Activated naive CD8-positive, alpha-beta T cell treated with anti-CD3 and anti-CD28 coated beads, Interleukin-2, amount 10 ng/mL, durations not matched to agents 7 days and 5 days (primary cell): Measurements from ENCODE around the gene JRKL. TPM values are rescaled to one million over a fixed set of nuclear protein-coding genes. Genes with fewer than 3 reads are reported as not detected.
"Not testable (repeated sequence)": the region's sequence is repeated elsewhere in the genome, so short reads cannot be mapped to it uniquely, and the experiment has no call there.

Experiments
- ATAC-seq: fragments of 150-1000 bp; cut with Tn5 transposase; one replicate; pipeline ENCODE4 v1.10.0; 2021; ENCODE audit warnings: low read depth, moderate library complexity
- POLR2A ChIA-PET: fragments of 350-600 bp; sonication (Branson Sonifier 250); formaldehyde crosslinking; loops from one replicate; lab custom pipeline; 2021; ENCODE audit warnings: antibody characterized with exemption; lab: Charles Lee
- DNase-seq: peaks from one replicate; pipeline ENCODE4 v3.0.0; 2021
- H3K27ac Mint-ChIP-seq: one replicate; pipeline ENCODE4 v1.8.0; 2022; ENCODE audit warnings: mild to moderate bottlenecking, mixed read lengths
- H3K27me3 Mint-ChIP-seq: one replicate; pipeline ENCODE4 v1.8.0; 2022; ENCODE audit warnings: mild to moderate bottlenecking, moderate library complexity, mixed read lengths
- H3K36me3 Mint-ChIP-seq: one replicate; pipeline ENCODE4 v1.8.0; 2021; ENCODE audit warnings: mild to moderate bottlenecking, mixed read lengths
- H3K4me1 Mint-ChIP-seq: one replicate; pipeline ENCODE4 v1.8.0; 2021; ENCODE audit warnings: mixed read lengths
- H3K4me3 Mint-ChIP-seq: one replicate; pipeline ENCODE4 v1.8.0; 2022; ENCODE audit warnings: mild to moderate bottlenecking, moderate library complexity, mixed read lengths
- H3K9me3 Mint-ChIP-seq: one replicate; pipeline ENCODE4 v1.8.0; 2021; ENCODE audit warnings: mixed read lengths
- microRNA-seq: library from miRNA; unstranded; fragments of <30 nt; microRNA quantifications from one replicate; pipeline ENCODE4 v1.2.0, GENCODE V29; 2022
- total RNA-seq, 2 experiments: library from RNA; stranded (reverse); gene quantifications; one replicate each; pipeline ENCODE4 v1.2.3, GENCODE V29; 2021

The JRKL gene
- total RNA-seq, 2 experiments from 2014 or later, result 12.7 to 14.1 TPM

GRCh38 chr11:96411412-96411811, 21.6 kb downstream of the JRKL start:
- H3K9me3 Mint-ChIP-seq, H3K27me3 Mint-ChIP-seq, DNase-seq, POLR2A ChIA-PET, H3K36me3 Mint-ChIP-seq, H3K4me3 Mint-ChIP-seq, ATAC-seq, H3K27ac Mint-ChIP-seq, H3K4me1 Mint-ChIP-seq: not testable (repeated sequence)

- Mint-ChIP-seq H3K27ac (no peak overlapping the region), H3K4me1 (no peaks in the 10 kb centered on the region), H3K9me3 (no peaks in the 10 kb centered on the region), H3K36me3 (no peaks in the 10 kb centered on the region), H3K4me3 (no peak overlapping the region), H3K27me3 (peaks cover 11% of the 10 kb centered on the region)
- DNase-seq, result no peak
- POLR2A ChIA-PET, result no interaction called here
- ATAC-seq, result no peak
These were observed 23.1 kb downstream of the JRKL start for GRCh38 chr11:96412761-96413381.

- no peak for DNase-seq
- no peaks in the 10 kb centered on the region for H3K36me3 Mint-ChIP-seq
- no peaks in the 10 kb centered on the region for H3K9me3 Mint-ChIP-seq
- no peak overlapping the region for H3K27ac Mint-ChIP-seq
- no peak overlapping the region for H3K4me3 Mint-ChIP-seq
- POLR2A ChIA-PET, result no interaction called here
- no peaks in the 10 kb centered on the region for H3K4me1 Mint-ChIP-seq
- no peak for ATAC-seq
- peaks cover 17% of the 10 kb centered on the region for H3K27me3 Mint-ChIP-seq
These were observed 23.6 kb downstream of the JRKL start for GRCh38 chr11:96413408-96413807.

- H3K4me1 Mint-ChIP-seq, result peaks cover 6% of the 10 kb centered on the region
- H3K36me3 Mint-ChIP-seq, result no peaks in the 10 kb centered on the region
- H3K27me3 Mint-ChIP-seq, result peaks cover 53% of the 10 kb centered on the region
- no peak for ATAC-seq
- H3K27ac Mint-ChIP-seq, result no peak overlapping the region
- no peak overlapping the region for H3K4me3 Mint-ChIP-seq
- DNase-seq, result no peak
- H3K9me3 Mint-ChIP-seq, result no peaks in the 10 kb centered on the region
- POLR2A ChIA-PET, result no interaction called here
These were observed 34.9 kb downstream of the JRKL start for GRCh38 chr11:96424693-96425092.

GRCh38 chr11:96430668-96431067, 40.9 kb downstream of the JRKL start:
- POLR2A ChIA-PET, result no interaction called here
- peaks cover 6% of the 10 kb centered on the region for H3K4me1 Mint-ChIP-seq

GRCh38 chr11:96432654-96433053, 42.8 kb downstream of the JRKL start:
- H3K9me3 Mint-ChIP-seq, H3K4me3 Mint-ChIP-seq, H3K36me3 Mint-ChIP-seq, H3K27ac Mint-ChIP-seq, ATAC-seq, DNase-seq, H3K4me1 Mint-ChIP-seq: not testable (repeated sequence)
- H3K27me3 Mint-ChIP-seq, result peaks cover 59% of the 10 kb centered on the region
- POLR2A ChIA-PET, result interaction anchor here (0.5 kb wide), 1 partner anchor 27 kb away, joined by 3 read pairs; no protein-coding TSS in a partner anchor

More at GRCh38 chr11:96430668-96431067, 40.9 kb downstream of the JRKL start:
- ATAC-seq (no peak), DNase-seq (no peak)
- peaks cover 55% of the 10 kb centered on the region for H3K27me3 Mint-ChIP-seq
- H3K4me3 Mint-ChIP-seq, result no peak overlapping the region
- H3K36me3 Mint-ChIP-seq, result no peaks in the 10 kb centered on the region
- no peak overlapping the region for H3K27ac Mint-ChIP-seq
- peaks cover 4% of the 10 kb centered on the region for H3K9me3 Mint-ChIP-seq

Small RNA genes within 50 kb of the gene (microRNA-seq; reads per million reads assigned to microRNA genes)
- not detected for gene MIR1260B

Other genes starting within 250 kb of the JRKL start
- gene MAML2, start 46.8 kb upstream of the JRKL start, total RNA-seq, result 10 to 100 TPM; 18.6 to 20.5 TPM
- gene CCDC82, start 101 bp upstream of the JRKL start, total RNA-seq, result 10 to 100 TPM; 34.6 to 40.3 TPM